Stimulated activated CD4-positive, alpha-beta T cell treated with anti-CD3 and anti-CD28 coated beads, Interleukin-15, amount 100 ng/mL, for 1 hour (primary cell): Measurements from ENCODE around the gene RNU1-1.
"Not testable (repeated sequence)": the region's sequence is repeated elsewhere in the genome, so short reads cannot be mapped to it uniquely, and the experiment has no call there.

Source experiments
- DNase-seq, 2 donors: peaks; one replicate each; pipeline ENCODE4 v3.0.0-alpha.2; 2020; ENCODE audit warnings: low read depth in 1 of 2, low spot score in 1 of 2

RNU1-1 gene

GRCh38 chr1:16525769-16526168 lies 11.7 kb upstream of the RNU1-1 start:
- DNase-seq, result not testable (repeated sequence)

GRCh38 chr1:16521679-16522078 lies 7.6 kb upstream of the RNU1-1 start:
- DNase-seq, result not testable (repeated sequence)

GRCh38 chr1:16521288-16521583 lies 7.2 kb upstream of the RNU1-1 start:
- no peak for DNase-seq

GRCh38 chr1:16520435-16521287 lies 6.6 kb upstream of the RNU1-1 start:
- DNase-seq, result not testable (repeated sequence)

- DNase-seq, result not testable (repeated sequence)
These were observed 5.3 kb upstream of the RNU1-1 start for GRCh38 chr1:16519255-16519951.

- DNase-seq, result not testable (repeated sequence)
These were observed 4.8 kb upstream of the RNU1-1 start for GRCh38 chr1:16518913-16519254.

GRCh38 chr1:16516694-16517410 lies 2.8 kb upstream of the RNU1-1 start:
- DNase-seq, result not testable (repeated sequence)

GRCh38 chr1:16513412-16514106 lies 526 bp downstream of the RNU1-1 start:
- DNase-seq, result peak in 1 of 2 donors; percentile 40

GRCh38 chr1:16512624-16513411 lies 1.3 kb downstream of the RNU1-1 start:
- not testable (repeated sequence) for DNase-seq

- not testable (repeated sequence) for DNase-seq
These were observed 2.2 kb downstream of the RNU1-1 start for GRCh38 chr1:16511926-16512325.

GRCh38 chr1:16508861-16509445 lies 5.1 kb downstream of the RNU1-1 start:
- DNase-seq, result not testable (repeated sequence)

- not testable (repeated sequence) for DNase-seq
These were observed 7.5 kb downstream of the RNU1-1 start for GRCh38 chr1:16506364-16507136.

GRCh38 chr1:16505870-16506269 lies 8.2 kb downstream of the RNU1-1 start:
- DNase-seq, result not testable (repeated sequence)

GRCh38 chr1:16503494-16503893 lies 10.6 kb downstream of the RNU1-1 start:
- no peak for DNase-seq

- DNase-seq, result not testable (repeated sequence)
These were observed 12.6 kb downstream of the RNU1-1 start for GRCh38 chr1:16501446-16501845.

GRCh38 chr1:16500975-16501374 lies 13.1 kb downstream of the RNU1-1 start:
- not testable (repeated sequence) for DNase-seq

GRCh38 chr1:16500466-16500865 lies 13.6 kb downstream of the RNU1-1 start:
- DNase-seq, result not testable (repeated sequence)

GRCh38 chr1:16498573-16499413 lies 15.3 kb downstream of the RNU1-1 start:
- peak; percentile 76 to 78 for DNase-seq
